ENCODE measurements around the gene NODAL. TPM values are rescaled to one million over a fixed set of nuclear protein-coding genes. Genes with fewer than 3 reads are reported as not detected.

NODAL gene
- total RNA-seq, 2 donors from 2014 or later: not detected

- DNase-seq (ENCODE audit: low spot score): no peak
Observed at GRCh38 chr10:70432561-70433263, 8.8 kb downstream of the NODAL start.

GRCh38 chr10:70432101-70432500 lies 9.4 kb downstream of the NODAL start:
- TF ChIP-seq CTCF (IDR thresholded peaks at IDR 0.05): no peak
- peaks cover 0 to 47% of the 10 kb centered on the region in 2 donors for H3K4me1 ChIP-seq
- H3K36me3 ChIP-seq: peaks cover 27% of the 10 kb centered on the region
- DNase-seq (ENCODE audit: low spot score): no peak
- no peak overlapping the region for H3K4me3 ChIP-seq
- H3K27ac ChIP-seq: peak overlapping the region; percentile 82 to 85
- H3K9me3 ChIP-seq: no peaks in the 10 kb centered on the region
- no peaks in the 10 kb centered on the region for H3K27me3 ChIP-seq

More at GRCh38 chr10:70432561-70433263, 8.8 kb downstream of the NODAL start:
- Histone ChIP-seq H3K4me1 (peaks cover 0 to 47% of the 10 kb centered on the region in 2 donors), H3K4me3 (no peak overlapping the region), H3K36me3 (peaks cover 21% of the 10 kb centered on the region), H3K27me3 (no peaks in the 10 kb centered on the region), H3K9me3 (no peaks in the 10 kb centered on the region), H3K27ac (peak overlapping the region; percentile 82 to 85)
- no peak for TF ChIP-seq CTCF (IDR thresholded peaks at IDR 0.05)

GRCh38 chr10:70430493-70431445 lies 10.7 kb downstream of the NODAL start:
- Histone ChIP-seq H3K27ac (peak overlapping the region; percentile 82 to 85), H3K9me3 (no peaks in the 10 kb centered on the region), H3K4me3 (no peak overlapping the region), H3K27me3 (no peaks in the 10 kb centered on the region), H3K36me3 (peaks cover 40% of the 10 kb centered on the region), H3K4me1 (peaks cover 0 to 47% of the 10 kb centered on the region in 2 donors)
- TF ChIP-seq CTCF (IDR thresholded peaks at IDR 0.05): peak in 1 of 2 donors; percentile 57
- peak; percentile 86 for DNase-seq (ENCODE audit: low spot score)

- H3K36me3 ChIP-seq: peaks cover 72% of the 10 kb centered on the region
- H3K4me1 ChIP-seq: peaks cover 0 to 56% of the 10 kb centered on the region in 2 donors
- H3K4me3 ChIP-seq: no peak overlapping the region
- no peak overlapping the region for H3K27ac ChIP-seq
- no peak for DNase-seq (ENCODE audit: low spot score)
- no peaks in the 10 kb centered on the region for H3K9me3 ChIP-seq
- TF ChIP-seq CTCF (IDR thresholded peaks at IDR 0.05): no peak
- H3K27me3 ChIP-seq: no peaks in the 10 kb centered on the region
Observed at GRCh38 chr10:70426823-70427222, 14.7 kb downstream of the NODAL start.

GRCh38 chr10:70425096-70425495 lies 16.4 kb downstream of the NODAL start:
- no peak for TF ChIP-seq CTCF (IDR thresholded peaks at IDR 0.05)
- H3K27ac ChIP-seq: peak overlapping the region in 1 of 2 donors; percentile 1
- H3K36me3 ChIP-seq: peaks cover 89% of the 10 kb centered on the region
- no peaks in the 10 kb centered on the region for H3K9me3 ChIP-seq
- no peaks in the 10 kb centered on the region for H3K27me3 ChIP-seq
- H3K4me3 ChIP-seq: no peak overlapping the region
- H3K4me1 ChIP-seq: peaks cover 0 to 40% of the 10 kb centered on the region in 2 donors
- DNase-seq (ENCODE audit: low spot score): no peak
